HG03520 (cell line): ENCODE results near the gene IL17RD.

Experiments used
- ATAC-seq: cut with Tn5 transposase; IDR thresholded peaks from one replicate; pipeline ENCODE4 v1.9.1; 2021; ENCODE audit warnings: mild to moderate bottlenecking, moderate library complexity; ENCODE audit not compliant: unreplicated experiment

Gene IL17RD

DNA sequence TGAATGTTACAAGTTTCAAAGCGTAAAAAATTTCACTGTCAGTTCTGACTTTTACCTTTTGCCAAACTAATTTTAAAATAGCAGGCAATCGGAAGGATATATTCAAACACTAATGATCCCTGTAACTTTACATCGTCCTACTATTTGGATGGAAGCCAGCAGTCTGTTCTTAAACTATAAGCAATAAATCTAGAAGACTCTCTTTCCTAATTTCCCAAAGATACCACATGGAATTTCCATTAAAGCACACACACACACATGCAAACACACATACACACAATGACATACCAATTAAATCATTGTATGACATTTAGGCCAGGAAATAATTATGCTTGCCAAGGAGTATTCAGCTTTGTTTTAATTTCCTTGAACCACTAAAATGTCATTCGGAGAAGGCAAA, 32.0 kb downstream of the IL17RD start:
- no peak for ATAC-seq

DNA sequence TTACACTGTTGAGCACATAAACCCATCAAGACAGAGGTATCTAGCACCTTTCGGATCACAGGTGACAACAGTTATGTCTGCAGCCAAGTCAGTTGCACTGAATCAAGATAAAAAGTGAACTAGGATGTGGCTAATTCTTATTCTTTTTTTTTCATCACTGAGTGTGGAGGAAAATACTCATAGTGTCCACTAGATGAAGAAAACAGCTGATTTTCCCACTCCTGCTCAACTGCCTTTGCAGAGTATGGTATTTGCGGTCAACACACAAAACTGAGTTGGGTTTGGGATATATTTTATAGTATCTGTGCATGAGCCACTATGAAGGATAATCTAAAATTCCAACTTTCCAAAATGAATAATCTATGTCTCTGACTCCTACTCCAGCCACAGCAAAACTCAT, 32.5 kb downstream of the IL17RD start:
- no peak for ATAC-seq

DNA sequence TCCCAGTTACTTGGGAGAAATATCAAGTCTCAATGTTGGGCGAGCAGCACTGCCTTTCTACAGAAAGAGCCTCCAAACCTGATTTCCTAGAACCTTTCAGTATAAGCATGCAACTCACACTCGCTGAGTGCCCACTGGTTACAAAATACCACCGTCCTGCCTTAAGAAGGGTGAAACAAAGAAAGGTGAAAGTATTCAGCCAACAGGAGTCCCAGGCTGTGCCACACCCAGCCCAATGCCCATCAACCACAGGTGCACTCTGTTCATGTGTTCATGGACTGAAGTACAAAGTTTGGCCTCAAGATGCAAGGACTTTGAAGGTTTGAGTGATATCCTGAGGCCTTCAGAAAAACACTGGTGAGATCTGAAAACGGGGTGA, 34.0 kb downstream of the IL17RD start:
- no peak for ATAC-seq

DNA sequence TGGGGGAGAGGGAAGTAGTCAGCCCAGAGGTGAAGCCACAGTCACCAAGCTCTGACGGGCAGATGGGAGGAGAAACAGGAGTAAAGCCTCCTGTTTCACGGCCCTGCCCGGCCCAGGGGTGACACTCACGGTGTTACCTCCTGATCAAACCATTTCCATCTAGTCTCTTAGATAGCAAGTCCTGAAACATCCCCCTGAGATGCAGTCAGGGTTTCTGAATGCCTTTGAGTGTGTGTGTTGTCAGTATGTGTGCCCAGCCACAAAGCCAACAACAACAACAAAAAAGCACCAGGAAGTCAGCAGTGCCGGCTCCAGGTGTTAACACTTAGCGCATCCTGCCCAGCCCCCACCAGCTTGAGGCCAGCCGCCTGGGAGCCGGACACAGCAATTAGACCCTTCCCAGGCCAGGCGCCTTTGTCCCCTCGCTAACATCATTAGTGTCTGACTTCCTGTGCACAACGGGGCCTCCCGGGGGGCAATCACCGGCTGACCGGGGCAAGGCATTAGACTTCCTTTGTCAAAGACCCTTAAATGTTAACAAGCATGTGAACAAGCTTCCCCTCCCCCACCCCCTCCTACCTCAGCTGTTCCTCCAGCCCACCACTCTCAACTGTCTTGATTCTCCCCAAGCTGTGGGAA, 34.5 kb downstream of the IL17RD start:
- ATAC-seq: no peak

DNA sequence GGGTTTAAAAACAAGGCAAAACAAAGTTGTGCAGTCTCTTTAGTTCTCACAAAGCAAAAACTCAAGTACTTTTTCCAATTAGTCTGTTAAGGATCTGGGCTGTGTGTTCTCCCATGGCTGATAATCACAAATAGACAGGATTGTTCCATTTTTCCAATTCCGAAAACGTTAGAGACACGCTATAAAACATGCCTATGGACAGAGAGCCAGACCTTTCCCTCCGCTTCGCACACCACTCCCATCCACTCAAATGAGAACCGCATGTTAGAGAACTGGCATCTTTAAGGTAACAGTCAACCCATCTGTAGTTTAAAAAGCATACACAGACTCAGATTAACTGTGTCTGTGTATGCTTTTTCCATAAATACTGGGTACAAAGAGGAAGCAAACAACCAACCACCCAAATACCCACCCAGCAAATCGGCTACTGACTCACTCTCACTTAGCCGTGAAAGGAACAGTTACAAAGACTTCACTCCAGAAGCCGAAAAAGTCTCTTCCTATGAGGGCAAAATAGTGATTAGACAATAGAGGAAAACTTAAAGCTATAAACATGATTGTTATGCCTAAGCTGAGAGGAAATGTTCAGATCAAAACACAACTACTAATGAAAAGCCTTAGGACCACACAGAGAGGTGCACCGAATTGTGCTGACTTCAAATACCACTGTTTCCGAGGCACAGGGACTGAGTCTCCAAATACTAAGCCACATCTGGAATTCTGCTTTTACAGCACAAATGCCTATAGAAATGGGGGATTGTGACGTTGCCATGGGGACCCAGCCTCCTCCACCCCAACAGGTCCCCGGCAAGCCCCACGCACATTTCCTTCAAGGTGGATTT, 36.1 kb downstream of the IL17RD start:
- ATAC-seq: no peak

DNA sequence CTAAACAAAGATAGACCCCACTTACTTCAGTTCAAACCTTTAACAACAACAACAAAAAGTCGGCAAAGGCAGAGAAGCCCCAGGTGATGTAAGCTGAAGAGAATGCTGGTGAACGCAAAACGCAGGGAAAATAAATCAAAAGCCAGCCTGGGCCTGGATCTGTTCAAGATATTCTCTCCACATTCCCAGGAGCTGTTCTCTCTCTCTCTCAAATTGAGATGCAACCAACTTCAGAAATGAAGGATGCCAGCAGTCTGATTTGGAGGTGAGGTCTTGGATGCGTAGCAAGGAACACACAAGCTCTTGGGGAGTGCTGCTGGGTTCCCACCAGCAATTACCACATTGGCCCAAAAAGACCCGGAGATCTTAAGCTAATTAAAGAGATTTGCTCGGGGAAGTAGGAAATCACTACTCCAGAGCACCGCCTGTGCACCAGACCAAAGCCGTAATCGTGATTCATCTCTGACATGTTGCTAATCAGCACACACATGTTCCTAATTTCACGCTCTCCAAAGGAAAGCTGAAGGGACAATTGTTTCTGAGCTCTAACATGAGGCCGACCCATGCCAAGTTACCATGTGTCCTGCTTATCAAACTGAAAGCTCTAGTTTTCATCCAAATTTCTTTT, 37.1 kb downstream of the IL17RD start:
- no peak for ATAC-seq

DNA sequence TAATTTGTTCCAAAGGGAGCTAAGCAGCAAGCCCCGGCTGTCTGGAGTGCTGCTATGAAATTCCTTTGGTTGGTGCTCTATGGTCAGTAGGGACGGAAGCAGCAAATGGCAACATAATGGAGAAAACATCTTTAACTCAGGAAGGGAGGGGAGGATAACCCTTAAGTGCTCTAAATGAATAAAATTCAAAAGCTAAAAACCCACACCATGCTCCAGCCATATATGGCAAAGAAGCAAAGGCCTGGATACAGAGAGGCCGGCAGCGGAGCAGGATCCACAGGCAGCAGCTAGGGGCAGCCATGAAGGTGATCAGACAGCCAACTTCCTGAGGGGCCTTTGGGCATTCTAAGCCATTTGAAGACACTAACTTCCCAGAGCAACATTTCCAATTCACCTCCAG, 38.9 kb downstream of the IL17RD start:
- no peak for ATAC-seq

DNA sequence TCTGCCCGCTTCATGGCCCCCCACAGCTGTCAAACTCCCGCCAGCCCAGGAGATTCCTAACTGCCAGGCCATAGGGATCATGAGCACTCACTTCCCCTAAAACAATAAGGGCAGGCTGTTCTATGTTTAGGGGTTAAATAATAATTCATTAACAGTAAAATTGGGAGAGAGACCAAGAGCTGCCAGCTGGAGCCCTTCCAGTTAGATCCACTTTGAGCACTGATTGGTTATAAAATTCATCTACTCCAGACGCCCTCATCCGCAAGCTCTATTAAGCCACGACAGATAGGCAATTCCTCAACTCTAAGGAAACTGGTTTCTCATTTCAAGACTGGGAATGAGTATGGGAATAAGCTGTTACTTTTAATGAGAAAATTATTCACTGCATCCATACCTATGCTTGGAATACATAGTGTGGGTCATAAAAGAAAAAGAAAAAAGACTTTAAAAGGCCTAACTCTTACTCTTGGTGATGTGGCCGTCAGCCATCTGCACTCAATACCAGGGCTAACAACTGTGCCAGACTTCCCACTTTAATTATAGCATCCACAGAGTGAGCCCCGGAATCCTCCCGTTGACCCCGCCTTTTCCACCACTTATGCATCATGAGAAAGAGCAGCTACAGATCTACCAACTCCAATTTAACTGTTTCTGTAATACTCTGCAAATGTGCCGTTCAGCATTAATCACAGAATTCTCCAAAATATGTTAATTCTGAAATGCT, 44.5 kb downstream of the IL17RD start:
- ATAC-seq: no peak

DNA sequence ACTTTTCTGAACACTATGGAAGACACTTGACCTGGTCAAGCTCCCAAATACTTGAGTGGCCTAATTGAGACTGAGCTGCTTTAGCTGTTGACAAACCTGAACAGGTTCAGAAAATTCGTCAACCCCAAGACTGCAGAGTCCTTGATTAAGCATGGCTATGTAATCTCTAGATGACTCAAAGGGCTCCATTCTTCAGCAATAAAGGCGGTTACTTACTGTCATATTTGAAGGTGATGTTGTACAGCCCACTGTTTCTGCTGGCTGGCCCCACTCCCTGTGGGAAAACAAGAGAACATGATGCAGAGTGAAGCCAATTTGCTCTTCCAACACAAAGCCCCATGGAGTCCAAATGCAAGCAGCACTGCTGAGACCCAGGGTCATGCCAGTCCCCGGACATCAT, 45.1 kb downstream of the IL17RD start:
- no peak for ATAC-seq

DNA sequence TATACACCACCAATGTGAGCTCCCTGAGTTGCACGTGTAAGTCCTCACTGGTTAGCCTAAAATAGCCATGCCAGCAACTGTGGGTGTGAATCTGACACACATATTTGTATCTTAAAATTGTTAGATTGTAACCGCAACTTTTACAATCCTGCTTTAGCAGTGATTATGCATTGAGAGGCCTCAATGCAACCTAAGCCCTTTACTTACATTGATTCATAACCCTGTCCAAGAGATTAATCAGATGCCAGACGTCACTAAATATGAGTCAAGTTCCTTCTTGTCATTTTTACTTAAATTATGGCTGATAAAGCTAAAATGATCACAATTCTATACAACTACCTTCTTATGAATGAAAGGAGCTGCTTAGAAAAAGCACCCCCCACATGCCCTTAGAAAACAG, 46.9 kb downstream of the IL17RD start:
- ATAC-seq: no peak

DNA sequence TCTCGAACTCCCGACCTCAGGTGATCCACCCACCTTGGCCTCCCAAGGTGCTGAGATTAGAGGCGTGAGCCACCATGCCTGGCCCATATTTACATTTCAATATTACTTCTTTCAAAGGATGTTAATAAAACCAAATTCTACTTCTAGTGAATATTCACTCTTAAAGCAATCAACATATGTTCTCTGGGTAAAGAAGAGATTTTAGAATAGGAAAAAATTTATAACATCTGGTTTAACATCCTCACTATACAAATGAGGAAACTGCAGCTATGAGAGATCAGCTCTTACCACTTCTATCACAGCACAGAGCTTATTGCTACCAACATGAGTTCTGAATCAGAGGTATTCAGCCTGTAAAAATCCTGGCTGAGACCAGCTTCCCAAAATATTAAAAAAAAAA, 48.7 kb downstream of the IL17RD start:
- no peak for ATAC-seq

DNA sequence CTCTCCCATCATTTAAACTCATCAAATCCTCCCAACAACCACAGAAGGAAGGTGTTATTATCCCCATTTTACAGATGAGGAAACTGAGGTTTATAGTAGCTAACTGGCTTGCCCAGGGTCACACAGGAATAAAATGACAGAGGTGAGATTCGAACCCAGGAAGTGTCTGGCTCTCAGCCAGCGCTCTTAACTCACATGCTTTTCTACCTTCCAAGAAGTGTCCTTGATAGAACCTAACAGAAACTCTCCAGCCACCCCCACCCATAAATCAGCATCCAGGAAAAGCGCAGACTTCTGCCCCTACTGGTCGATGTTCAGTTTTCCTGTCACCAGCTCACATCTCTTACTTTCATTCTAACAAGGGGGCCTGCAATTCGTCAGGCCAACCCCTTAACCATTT, 52.9 kb downstream of the IL17RD start:
- ATAC-seq: no peak

DNA sequence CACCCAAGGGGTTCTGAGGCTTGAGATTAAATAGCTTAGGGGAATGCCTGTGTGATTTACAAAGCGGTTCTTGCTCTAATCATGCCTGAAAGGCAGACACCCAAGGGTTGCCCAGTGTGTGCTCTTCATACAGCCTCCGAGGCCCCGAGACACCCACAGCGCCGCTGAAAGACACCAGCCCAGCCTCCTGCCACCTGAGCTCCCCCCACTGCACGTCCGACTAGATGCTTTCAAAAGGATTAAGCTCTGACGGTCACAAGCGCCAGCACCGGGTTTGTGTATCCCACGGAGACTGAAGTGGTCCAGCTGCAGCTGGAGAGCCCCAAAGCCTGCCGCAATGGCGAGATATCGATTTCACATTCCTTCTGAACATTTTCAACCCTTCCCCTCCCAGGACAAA, 54.4 kb downstream of the IL17RD start:
- no peak for ATAC-seq

DNA sequence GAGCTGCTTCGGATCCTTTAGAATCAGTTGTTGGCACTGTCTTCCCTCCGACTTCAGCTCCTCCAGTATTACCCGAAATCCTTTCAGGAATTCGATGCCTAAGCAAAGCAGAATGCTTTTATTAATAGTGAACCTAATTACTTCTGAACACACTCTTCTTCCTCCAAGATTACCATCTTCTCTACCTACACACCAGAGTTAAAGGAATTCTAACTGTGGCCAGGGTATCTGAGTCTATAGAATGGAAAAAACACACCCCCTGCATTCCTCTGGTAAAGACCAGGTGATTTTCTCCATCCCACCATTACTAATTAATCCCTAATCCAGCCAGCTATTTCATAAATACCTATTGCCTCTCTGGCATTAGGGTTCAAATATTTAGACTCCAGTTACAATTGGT, 54.9 kb downstream of the IL17RD start:
- no peak for ATAC-seq

DNA sequence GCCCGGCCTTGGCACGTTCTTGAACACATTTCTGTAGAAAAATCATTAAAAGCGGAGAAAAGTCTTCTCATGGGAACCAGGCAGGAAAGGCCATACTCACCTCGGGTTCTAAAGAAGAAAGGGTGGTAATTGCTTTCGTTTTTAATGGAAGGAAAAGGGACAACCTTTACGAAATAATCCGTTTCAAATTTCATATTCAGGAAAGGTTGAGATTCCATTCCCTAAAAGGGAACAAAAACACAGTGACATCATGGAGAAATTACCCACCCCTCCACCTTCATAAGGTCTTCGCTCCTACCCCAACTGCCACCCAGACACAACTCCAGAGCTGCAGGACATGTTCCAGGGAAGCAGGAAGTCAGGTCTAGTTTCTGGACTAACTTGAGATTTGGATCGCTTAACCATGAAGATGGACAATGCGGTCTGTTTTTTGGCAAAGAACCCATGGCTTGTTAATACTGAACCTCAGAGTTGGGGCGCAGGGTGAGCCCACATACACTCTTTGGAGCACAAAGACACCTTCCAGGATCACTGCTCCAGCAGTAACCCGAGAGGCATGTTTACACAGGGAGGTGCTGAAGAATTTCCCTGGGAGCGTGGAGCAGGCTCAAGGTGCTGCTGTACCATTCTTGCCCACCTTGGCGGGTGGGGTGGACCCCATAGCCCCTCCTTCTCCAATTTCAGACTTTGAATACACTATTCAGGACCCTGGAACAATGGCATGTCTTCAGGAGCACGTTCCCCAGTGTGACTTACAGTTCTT, 55.5 kb downstream of the IL17RD start:
- ATAC-seq: no peak

DNA sequence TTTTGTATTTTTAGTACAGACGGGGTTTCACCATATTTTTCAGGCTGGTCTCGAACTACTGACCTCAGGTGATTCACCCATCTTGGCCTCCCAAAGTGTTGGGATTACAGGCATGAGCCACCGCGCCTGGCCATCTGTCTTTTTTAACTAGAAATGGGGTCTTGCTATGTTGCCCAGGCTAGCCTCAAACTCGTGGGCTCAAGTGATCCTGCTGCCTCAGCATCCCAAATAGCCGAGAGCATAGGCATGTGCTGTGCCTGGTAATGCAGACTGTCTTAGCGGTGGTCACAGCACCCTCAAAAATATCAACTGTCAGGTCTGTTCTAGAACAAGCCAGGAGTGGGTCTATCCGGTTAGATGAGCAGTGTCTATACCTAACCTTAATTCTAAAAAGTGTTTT, 56.5 kb downstream of the IL17RD start:
- no peak for ATAC-seq

DNA sequence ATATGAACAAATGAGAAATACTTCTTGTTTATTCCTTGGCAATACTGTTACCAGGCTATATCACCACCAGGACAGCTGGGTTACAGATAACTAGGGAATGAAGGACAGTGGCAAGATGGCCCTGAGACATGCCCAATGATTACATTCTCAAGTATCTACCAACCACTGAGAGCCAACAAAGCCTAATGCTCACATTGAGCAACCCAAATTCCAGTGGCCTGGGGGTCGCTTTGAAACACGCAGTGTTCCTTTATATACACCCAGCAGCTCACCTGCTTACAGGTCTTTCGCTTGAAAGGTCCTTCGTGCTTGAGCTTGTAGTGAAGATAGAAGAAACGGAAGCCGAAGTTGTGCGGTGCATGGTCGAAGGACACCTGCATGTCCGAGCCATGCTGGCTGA, 59.6 kb downstream of the IL17RD start:
- ATAC-seq: no peak

DNA sequence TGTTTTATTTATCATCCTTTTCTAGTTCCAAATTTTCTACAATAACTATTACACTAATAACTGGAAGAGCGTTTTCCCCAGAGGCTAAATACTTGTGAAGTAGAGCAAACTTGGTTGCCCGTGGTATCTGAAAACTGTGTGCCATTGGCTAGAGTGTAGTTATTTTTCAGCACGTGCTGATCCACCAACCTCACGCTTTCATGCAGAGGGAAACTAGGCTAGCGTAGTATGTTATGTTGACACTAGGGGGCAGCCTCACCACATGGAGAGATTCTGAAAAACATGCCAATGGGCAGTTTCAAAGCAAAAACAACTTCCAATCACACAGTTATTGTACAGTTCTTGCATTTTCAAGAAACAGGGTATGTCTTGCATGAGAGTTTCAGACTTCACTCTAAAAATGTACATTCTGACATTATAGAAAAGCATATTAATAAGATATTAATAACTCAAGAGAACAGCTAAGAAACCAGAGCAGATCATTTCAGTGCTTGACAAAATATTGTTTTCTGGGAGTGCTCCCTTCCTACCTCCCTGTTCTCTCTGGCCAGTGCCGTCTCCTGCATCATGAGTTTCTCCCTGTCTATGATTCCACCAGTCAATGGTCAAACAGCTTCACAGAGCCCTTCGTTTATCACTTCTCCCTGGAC, 65.0 kb downstream of the IL17RD start:
- ATAC-seq: no peak

DNA sequence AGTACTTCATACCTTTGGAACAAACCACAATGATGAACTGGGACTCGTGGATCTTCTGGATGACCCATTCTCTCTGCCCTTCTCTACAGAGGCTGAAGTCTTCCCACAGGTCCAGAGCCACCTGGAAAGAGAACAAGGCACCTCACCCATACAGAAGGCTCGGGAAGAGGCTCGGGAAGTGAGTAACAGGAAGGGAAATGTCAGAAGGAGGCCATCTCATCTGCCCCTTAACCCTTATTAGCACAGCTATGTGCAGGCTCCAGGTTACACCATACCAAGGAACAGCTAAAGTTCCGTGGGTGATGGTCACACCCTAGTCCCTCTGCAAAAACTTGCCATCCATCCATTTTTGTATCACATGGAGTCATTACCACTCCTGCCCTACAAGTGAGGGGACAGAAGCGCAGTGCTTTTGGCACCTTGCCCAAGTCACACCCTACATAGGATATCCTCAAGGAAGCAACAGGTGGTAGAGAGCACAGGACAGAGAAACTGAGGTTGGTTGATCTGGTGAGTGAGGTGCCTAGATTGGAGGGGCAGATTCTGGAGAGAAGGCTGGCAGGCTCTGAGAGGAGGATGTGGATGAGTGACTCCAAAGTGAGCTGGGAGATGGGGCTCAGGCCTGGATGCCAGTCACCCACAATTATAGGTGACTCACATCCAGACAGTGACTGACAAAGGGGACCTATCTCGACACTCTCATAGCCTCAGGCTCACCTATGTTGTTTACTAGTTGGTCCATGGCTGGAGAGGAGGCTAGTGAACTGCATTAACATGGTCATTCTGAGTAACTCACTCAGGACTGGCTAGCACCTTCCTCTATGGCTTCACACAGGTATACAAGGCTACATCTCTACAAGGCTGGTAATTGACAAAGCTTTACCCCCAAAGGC, 66.5 kb downstream of the IL17RD start:
- no peak for ATAC-seq
